GM15510 (cell line): ENCODE data around the gene TSR1.

Source experiments
- POLR2A ChIP-seq: IDR thresholded peaks from 3 replicates; pipeline ENCODE4 v1.6.1; 2011; ENCODE audit warnings: borderline replicate concordance; ENCODE audit not compliant: insufficient read length; ENCODE audit errors: extremely low read depth

Gene TSR1

GRCh38 chr17:2335726-2336214, 487 bp downstream of the TSR1 start:
- TF ChIP-seq POLR2A = no peak

GRCh38 chr17:2331303-2331702, 5.0 kb downstream of the TSR1 start:
- no peak for TF ChIP-seq POLR2A

GRCh38 chr17:2323629-2324314, 12.5 kb downstream of the TSR1 start:
- no peak for TF ChIP-seq POLR2A

- no peak for TF ChIP-seq POLR2A
Observed at GRCh38 chr17:2321399-2321798, 14.9 kb downstream of the TSR1 start.

GRCh38 chr17:2319051-2319450, 17.2 kb downstream of the TSR1 start:
- TF ChIP-seq POLR2A = no peak

GRCh38 chr17:2317796-2318195, 18.5 kb downstream of the TSR1 start:
- TF ChIP-seq POLR2A = no peak

GRCh38 chr17:2312736-2313135, 23.5 kb downstream of the TSR1 start:
- no peak for TF ChIP-seq POLR2A

- no peak for TF ChIP-seq POLR2A
Observed at GRCh38 chr17:2309338-2310154, 26.7 kb downstream of the TSR1 start.

GRCh38 chr17:2304931-2305330, 31.3 kb downstream of the TSR1 start:
- no peak for TF ChIP-seq POLR2A

GRCh38 chr17:2303204-2304188, 32.8 kb downstream of the TSR1 start, which contains the start of the genes SMG6 and SRR:
Gene SMG6 (minus strand): TSS chr17:2303785. CDS start chr17:2303720, 65 bp downstream.
Gene SRR (plus strand): TSS chr17:2303950. CDS start chr17:2315561, 11,611 bp downstream.
- peak; percentile 86 for TF ChIP-seq POLR2A

GRCh38 chr17:2302778-2303203, 33.5 kb downstream of the TSR1 start:
- no peak for TF ChIP-seq POLR2A

- no peak for TF ChIP-seq POLR2A
Observed at GRCh38 chr17:2299756-2300155, 36.5 kb downstream of the TSR1 start.

GRCh38 chr17:2299136-2299535, 37.1 kb downstream of the TSR1 start:
- no peak for TF ChIP-seq POLR2A

GRCh38 chr17:2297023-2297422, 39.2 kb downstream of the TSR1 start:
- TF ChIP-seq POLR2A = no peak

- TF ChIP-seq POLR2A = no peak
Observed at GRCh38 chr17:2295575-2295974, 40.7 kb downstream of the TSR1 start.

- no peak for TF ChIP-seq POLR2A
Observed at GRCh38 chr17:2292100-2292499, 44.2 kb downstream of the TSR1 start.
